ENCODE measurements around the gene RGS9.

- TF ChIP-seq SP1 (IDR thresholded peaks at IDR 0.05; ENCODE audit: low read depth, low read length) (no peak), SUPT20H (IDR thresholded peaks at IDR 0.05; ENCODE audit: borderline replicate concordance, control insufficient read depth, low read depth, low read length) (no peak), MEF2A (IDR thresholded peaks at IDR 0.05; ENCODE audit: insufficient read depth, low read depth, low read length) (no peak), CTCF (IDR thresholded peaks at IDR 0.05 in 2 of 3, conservative IDR thresholded peaks at IDR 0.05 in 1 of 3; ENCODE audit: control insufficient read depth in 2 of 3, extremely low read depth in 1 of 3, insufficient read depth in 1 of 3, low read depth in 3 of 3, low read length in 3 of 3) (no peak), JUND (IDR thresholded peaks at IDR 0.05; ENCODE audit: low read depth, low read length) (peak; percentile 59; the same call in 1 of the 2 replicates), GATAD2B (conservative IDR thresholded peaks at IDR 0.05; ENCODE audit: low read depth) (no peak; the same call in 1 of the 2 replicates)
These were observed 37.2 kb upstream of the RGS9 start for GRCh38 chr17:65099941-65100315.

Data from GM12878 (cell line).